Middle frontal gyrus (tissue), 1 donor: Measurements from ENCODE around the gene SNX2.

ENCODE experiments used
- DNase-seq: peaks from one replicate; pipeline ENCODE4 v3.0.0-alpha.2; 2015; ENCODE audit warnings: low spot score; ENCODE audit errors: extremely low spot score

Gene SNX2

GRCh38 chr5:122772446-122772845, 2.4 kb upstream of the SNX2 start:
- DNase-seq = no peak

GRCh38 chr5:122773619-122774018, 1.3 kb upstream of the SNX2 start:
- DNase-seq = no peak

GRCh38 chr5:122774519-122774860, 390 bp upstream of the SNX2 start:
- DNase-seq = no peak

GRCh38 chr5:122775550-122776542, 966 bp downstream of the SNX2 start:
- DNase-seq = peak; percentile 8

- DNase-seq = no peak
Measured at GRCh38 chr5:122778157-122778556, 3.3 kb downstream of the SNX2 start.

GRCh38 chr5:122779451-122779850, 4.6 kb downstream of the SNX2 start:
- no peak for DNase-seq

GRCh38 chr5:122780296-122780695, 5.4 kb downstream of the SNX2 start:
- no peak for DNase-seq

GRCh38 chr5:122781465-122781864, 6.6 kb downstream of the SNX2 start:
- DNase-seq = no peak

- DNase-seq = no peak
Measured at GRCh38 chr5:122785294-122785693, 10.4 kb downstream of the SNX2 start.

- DNase-seq = no peak
Measured at GRCh38 chr5:122788371-122788770, 13.5 kb downstream of the SNX2 start.

GRCh38 chr5:122788996-122789395, 14.1 kb downstream of the SNX2 start:
- DNase-seq = no peak

GRCh38 chr5:122789461-122790171, 14.7 kb downstream of the SNX2 start:
- no peak for DNase-seq

- DNase-seq = no peak
Measured at GRCh38 chr5:122790354-122791103, 15.6 kb downstream of the SNX2 start.

- DNase-seq = no peak
Measured at GRCh38 chr5:122805481-122805880, 30.6 kb downstream of the SNX2 start.

GRCh38 chr5:122810405-122810804, 35.5 kb downstream of the SNX2 start:
- no peak for DNase-seq

- DNase-seq = no peak
Measured at GRCh38 chr5:122815218-122815767, 40.4 kb downstream of the SNX2 start.

GRCh38 chr5:122816756-122817155, 41.9 kb downstream of the SNX2 start:
- DNase-seq = no peak

GRCh38 chr5:122831984-122832383, 57.1 kb downstream of the SNX2 start:
- DNase-seq = no peak

GRCh38 chr5:122835681-122836080, 60.8 kb downstream of the SNX2 start:
- DNase-seq = no peak

GRCh38 chr5:122836947-122837346, 62.1 kb downstream of the SNX2 start:
- no peak for DNase-seq

GRCh38 chr5:122839731-122840130, 64.9 kb downstream of the SNX2 start:
- DNase-seq = no peak
